RPMI7951 (cell line): Measurements from ENCODE around the gene UNC5A. TPM values are rescaled to one million over a fixed set of nuclear protein-coding genes. Genes with fewer than 3 reads are reported as not detected.

Experiments used
- DNase-seq: peaks from one replicate; pipeline ENCODE4 v3.0.0-alpha.2; 2012; ENCODE audit warnings: low read depth
- total RNA-seq: library from RNA; depleted of rRNA; stranded (reverse); fragments of >200 nt; shearing (Covaris generic); gene quantifications from 2 replicates; pipeline ENCODE4 v1.2.3, GENCODE V29; 2014; rRNA removed

UNC5A gene
- total RNA-seq, 1 experiment from 2014 or later, result not detected

GRCh38 chr5:176929654-176930053 lies 119.3 kb downstream of the UNC5A start:
- DNase-seq, result peak; percentile 1

Other genes with a start within 250 kb of the UNC5A start
- gene GPRIN1, start 200.4 kb upstream of the UNC5A start, total RNA-seq, result 4.9 and 6.2 TPM in 2 replicates
- 1.3 TPM in 1 of 2 replicates, not detected in the other for gene SNCB, start 180.0 kb upstream of the UNC5A start, total RNA-seq
- not detected in 2 replicates for gene EIF4E1B, start 179.9 kb upstream of the UNC5A start, total RNA-seq
- 18.5 and 23.7 TPM in 2 replicates for gene TSPAN17, start 163.1 kb upstream of the UNC5A start, total RNA-seq
- not detected in 2 replicates for gene HK3, start 88.8 kb downstream of the UNC5A start, total RNA-seq
- gene UIMC1, start 196.2 kb downstream of the UNC5A start, total RNA-seq, result 15.5 and 17.5 TPM in 2 replicates
- 9.4 and 10.0 TPM in 2 replicates for gene ZNF346, start 212.1 kb downstream of the UNC5A start, total RNA-seq